Measurements from ENCODE around the gene FAAP20. TPM values are rescaled to one million over a fixed set of nuclear protein-coding genes. Genes with fewer than 3 reads are reported as not detected.
A peak's percentile ranks its signal among the peaks of the same experiment; 100 is the strongest.

Gene FAAP20
- total and polyA plus RNA-seq, 9 of the 15 experiments (the other 6 are each of a cell fraction or from before 2014, with no cell fraction given): 0.58 to 143 (median 9.9) TPM

DNA sequence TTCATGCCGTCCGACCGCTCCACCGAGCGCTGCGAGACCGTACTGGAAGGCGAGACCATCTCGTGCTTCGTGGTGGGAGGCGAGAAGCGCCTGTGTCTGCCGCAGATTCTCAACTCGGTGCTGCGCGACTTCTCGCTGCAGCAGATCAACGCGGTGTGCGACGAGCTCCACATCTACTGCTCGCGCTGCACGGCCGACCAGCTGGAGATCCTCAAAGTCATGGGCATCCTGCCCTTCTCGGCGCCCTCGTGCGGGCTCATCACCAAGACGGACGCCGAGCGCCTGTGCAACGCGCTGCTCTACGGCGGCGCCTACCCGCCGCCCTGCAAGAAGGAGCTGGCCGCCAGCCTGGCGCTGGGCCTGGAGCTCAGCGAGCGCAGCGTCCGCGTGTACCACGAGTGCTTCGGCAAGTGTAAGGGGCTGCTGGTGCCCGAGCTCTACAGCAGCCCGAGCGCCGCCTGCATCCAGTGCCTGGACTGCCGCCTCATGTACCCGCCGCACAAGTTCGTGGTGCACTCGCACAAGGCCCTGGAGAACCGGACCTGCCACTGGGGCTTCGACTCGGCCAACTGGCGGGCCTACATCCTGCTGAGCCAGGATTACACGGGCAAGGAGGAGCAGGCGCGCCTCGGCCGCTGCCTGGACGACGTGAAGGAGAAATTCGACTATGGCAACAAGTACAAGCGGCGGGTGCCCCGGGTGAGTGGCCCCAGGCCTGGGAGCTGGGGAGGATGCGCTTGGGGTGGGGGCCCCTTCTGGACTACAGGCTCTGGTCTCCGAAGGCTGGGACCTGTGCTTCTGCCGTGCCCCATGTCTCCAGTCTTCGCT, 34.7 kb upstream of the FAAP20 start (continued):
- TF ChIP-seq PURB (CRISPR knock-in tag; IDR thresholded peaks at IDR 0.05; ENCODE audit: low read depth): 0 out of 2 replicates have a peak, but pooled peaks have one; percentile 37
- TF ChIP-seq, protein P1, sequence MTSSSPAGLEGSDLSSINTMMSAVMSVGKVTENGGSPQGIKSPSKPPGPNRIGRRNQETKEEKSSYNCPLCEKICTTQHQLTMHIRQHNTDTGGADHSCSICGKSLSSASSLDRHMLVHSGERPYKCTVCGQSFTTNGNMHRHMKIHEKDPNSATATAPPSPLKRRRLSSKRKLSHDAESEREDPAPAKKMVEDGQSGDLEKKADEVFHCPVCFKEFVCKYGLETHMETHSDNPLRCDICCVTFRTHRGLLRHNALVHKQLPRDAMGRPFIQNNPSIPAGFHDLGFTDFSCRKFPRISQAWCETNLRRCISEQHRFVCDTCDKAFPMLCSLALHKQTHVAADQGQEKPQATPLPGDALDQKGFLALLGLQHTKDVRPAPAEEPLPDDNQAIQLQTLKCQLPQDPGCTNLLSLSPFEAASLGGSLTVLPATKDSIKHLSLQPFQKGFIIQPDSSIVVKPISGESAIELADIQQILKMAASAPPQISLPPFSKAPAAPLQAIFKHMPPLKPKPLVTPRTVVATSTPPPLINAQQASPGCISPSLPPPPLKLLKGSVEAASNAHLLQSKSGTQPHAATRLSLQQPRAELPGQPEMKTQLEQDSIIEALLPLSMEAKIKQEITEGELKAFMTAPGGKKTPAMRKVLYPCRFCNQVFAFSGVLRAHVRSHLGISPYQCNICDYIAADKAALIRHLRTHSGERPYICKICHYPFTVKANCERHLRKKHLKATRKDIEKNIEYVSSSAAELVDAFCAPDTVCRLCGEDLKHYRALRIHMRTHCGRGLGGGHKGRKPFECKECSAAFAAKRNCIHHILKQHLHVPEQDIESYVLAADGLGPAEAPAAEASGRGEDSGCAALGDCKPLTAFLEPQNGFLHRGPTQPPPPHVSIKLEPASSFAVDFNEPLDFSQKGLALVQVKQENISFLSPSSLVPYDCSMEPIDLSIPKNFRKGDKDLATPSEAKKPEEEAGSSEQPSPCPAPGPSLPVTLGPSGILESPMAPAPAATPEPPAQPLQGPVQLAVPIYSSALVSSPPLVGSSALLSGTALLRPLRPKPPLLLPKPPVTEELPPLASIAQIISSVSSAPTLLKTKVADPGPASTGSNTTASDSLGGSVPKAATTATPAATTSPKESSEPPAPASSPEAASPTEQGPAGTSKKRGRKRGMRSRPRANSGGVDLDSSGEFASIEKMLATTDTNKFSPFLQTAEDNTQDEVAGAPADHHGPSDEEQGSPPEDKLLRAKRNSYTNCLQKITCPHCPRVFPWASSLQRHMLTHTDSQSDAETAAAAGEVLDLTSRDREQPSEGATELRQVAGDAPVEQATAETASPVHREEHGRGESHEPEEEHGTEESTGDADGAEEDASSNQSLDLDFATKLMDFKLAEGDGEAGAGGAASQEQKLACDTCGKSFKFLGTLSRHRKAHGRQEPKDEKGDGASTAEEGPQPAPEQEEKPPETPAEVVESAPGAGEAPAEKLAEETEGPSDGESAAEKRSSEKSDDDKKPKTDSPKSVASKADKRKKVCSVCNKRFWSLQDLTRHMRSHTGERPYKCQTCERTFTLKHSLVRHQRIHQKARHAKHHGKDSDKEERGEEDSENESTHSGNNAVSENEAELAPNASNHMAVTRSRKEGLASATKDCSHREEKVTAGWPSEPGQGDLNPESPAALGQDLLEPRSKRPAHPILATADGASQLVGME (CRISPR knock-in tag; IDR thresholded peaks at IDR 0.05): 0 out of 2 replicates have a peak, but pooled peaks have one; percentile 24
- TF ChIP-seq, protein P2, sequence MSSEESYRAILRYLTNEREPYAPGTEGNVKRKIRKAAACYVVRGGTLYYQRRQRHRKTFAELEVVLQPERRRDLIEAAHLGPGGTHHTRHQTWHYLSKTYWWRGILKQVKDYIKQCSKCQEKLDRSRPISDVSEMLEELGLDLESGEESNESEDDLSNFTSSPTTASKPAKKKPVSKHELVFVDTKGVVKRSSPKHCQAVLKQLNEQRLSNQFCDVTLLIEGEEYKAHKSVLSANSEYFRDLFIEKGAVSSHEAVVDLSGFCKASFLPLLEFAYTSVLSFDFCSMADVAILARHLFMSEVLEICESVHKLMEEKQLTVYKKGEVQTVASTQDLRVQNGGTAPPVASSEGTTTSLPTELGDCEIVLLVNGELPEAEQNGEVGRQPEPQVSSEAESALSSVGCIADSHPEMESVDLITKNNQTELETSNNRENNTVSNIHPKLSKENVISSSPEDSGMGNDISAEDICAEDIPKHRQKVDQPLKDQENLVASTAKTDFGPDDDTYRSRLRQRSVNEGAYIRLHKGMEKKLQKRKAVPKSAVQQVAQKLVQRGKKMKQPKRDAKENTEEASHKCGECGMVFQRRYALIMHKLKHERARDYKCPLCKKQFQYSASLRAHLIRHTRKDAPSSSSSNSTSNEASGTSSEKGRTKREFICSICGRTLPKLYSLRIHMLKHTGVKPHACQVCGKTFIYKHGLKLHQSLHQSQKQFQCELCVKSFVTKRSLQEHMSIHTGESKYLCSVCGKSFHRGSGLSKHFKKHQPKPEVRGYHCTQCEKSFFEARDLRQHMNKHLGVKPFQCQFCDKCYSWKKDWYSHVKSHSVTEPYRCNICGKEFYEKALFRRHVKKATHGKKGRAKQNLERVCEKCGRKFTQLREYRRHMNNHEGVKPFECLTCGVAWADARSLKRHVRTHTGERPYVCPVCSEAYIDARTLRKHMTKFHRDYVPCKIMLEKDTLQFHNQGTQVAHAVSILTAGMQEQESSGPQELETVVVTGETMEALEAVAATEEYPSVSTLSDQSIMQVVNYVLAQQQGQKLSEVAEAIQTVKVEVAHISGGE (CRISPR knock-in tag; IDR thresholded peaks at IDR 0.05): 0 out of 6 replicates have a peak, but pooled peaks of 1 of the 3 experiments have one; percentile 48
- TF ChIP-seq, protein P3, sequence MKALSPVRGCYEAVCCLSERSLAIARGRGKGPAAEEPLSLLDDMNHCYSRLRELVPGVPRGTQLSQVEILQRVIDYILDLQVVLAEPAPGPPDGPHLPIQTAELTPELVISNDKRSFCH (CRISPR knock-in tag; IDR thresholded peaks at IDR 0.05): no peak
- TF ChIP-seq, protein P3 (tag; IDR thresholded peaks at IDR 0.05): 0 out of 2 replicates have a peak, but pooled peaks have one; percentile 37
- 0 out of 2 replicates have a peak, but pooled peaks have one; percentile 20 for TF ChIP-seq TOE1 (IDR thresholded peaks at IDR 0.05; ENCODE audit: borderline replicate concordance)
- TF ChIP-seq TOE1 (CRISPR knock-in tag; IDR thresholded peaks at IDR 0.05; ENCODE audit: borderline replicate concordance, low read depth): no peak
- 0 out of 2 replicates have a peak, but pooled peaks have one; percentile 39 for TF ChIP-seq RNF2 (IDR thresholded peaks at IDR 0.05)
- TF ChIP-seq ATF7 (IDR thresholded peaks at IDR 0.05): 0 out of 2 replicates have a peak, but pooled peaks have one; percentile 24
- TF ChIP-seq FOXA3 (CRISPR knock-in tag; conservative IDR thresholded peaks at IDR 0.05 in 1 of 2, IDR thresholded peaks at IDR 0.05 in 1 of 2): peak in 1 of 2 experiments; percentile 5; a peak in 1 of 4 replicates
- TF ChIP-seq, protein P4, sequence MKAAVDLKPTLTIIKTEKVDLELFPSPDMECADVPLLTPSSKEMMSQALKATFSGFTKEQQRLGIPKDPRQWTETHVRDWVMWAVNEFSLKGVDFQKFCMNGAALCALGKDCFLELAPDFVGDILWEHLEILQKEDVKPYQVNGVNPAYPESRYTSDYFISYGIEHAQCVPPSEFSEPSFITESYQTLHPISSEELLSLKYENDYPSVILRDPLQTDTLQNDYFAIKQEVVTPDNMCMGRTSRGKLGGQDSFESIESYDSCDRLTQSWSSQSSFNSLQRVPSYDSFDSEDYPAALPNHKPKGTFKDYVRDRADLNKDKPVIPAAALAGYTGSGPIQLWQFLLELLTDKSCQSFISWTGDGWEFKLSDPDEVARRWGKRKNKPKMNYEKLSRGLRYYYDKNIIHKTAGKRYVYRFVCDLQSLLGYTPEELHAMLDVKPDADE (conservative IDR thresholded peaks at IDR 0.05; ENCODE audit: control insufficient read depth, low read depth, low read length): peak; percentile 25; the same call in 1 of the 2 replicates
- TF ChIP-seq SAFB2 (IDR thresholded peaks at IDR 0.05; ENCODE audit: borderline replicate concordance, low read depth, low read length, severe bottlenecking): no peak
- TF ChIP-seq ETV5 (CRISPR knock-in tag; IDR thresholded peaks at IDR 0.05; ENCODE audit: low read depth): 0 out of 2 replicates have a peak, but pooled peaks have one; percentile 36
